Activated CD4-positive, alpha-beta T cell treated with anti-CD3 and anti-CD28 coated beads, Interleukin-10, Interleukin-2, amounts not matched to agents 100 ng/mL and 50 ng/mL, durations not matched to agents 16 hours and 8 hours (primary cell): ENCODE measurements around the gene ANKRD2.
"Not testable (repeated sequence)": the region's sequence is repeated elsewhere in the genome, so short reads cannot be mapped to it uniquely, and the experiment has no call there.

Experiments
- DNase-seq: peaks from one replicate; pipeline ENCODE4 v3.0.0-alpha.2; 2020

ANKRD2 gene

GRCh38 chr10:97574374-97575126, 2.0 kb downstream of the ANKRD2 start:
- DNase-seq = no peak

DNA sequence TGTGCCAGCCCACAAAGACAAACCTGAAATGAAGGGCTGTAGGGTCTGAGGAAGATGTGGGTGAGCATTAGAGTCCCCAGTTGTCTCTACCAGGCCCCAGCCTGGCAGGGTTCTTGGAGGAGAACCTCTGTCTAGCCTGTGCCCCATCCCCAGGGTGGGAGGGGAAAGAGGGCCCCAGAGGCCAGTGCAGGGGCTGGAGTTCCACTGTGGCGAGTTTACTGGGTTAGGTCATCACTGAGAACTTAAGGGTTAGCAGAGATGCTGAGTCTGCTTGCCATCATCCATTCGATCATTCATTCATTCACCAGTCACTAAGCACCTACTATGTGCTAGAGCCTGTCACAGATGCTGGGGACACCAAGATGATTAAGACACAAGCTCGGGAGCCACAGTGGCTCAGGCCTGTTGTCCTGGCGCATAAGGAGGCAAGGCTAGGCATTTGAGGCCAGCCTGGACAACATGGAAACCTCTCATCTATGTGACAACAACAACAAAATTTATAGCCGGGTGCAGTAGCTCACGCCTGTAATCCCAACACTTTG, 2.6 kb downstream of the ANKRD2 start:
- no peak for DNase-seq

DNA sequence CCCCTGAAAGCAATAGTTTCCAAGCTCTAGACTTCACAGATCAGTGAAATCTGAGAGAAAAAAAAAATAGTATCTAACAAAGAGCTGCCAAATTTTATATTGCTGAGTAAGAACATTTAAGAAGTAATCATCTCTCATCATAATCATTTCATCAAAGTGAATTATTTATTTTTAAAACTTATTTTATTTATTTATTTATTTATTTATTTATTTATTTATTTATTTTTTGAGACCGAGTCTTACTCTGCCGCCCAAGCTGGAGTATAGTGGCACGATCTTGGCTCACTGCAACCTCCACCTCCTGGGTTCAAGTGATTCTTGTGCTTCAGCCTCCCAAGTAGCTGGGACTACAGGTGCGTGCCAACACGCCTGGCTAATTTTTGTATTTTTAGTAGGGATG, 3.9 kb downstream of the ANKRD2 start:
- DNase-seq = not testable (repeated sequence)

- DNase-seq = no peak
Observed at GRCh38 chr10:97577701-97578100, 5.1 kb downstream of the ANKRD2 start.

GRCh38 chr10:97578171-97578844, 5.7 kb downstream of the ANKRD2 start:
- no peak for DNase-seq

DNA sequence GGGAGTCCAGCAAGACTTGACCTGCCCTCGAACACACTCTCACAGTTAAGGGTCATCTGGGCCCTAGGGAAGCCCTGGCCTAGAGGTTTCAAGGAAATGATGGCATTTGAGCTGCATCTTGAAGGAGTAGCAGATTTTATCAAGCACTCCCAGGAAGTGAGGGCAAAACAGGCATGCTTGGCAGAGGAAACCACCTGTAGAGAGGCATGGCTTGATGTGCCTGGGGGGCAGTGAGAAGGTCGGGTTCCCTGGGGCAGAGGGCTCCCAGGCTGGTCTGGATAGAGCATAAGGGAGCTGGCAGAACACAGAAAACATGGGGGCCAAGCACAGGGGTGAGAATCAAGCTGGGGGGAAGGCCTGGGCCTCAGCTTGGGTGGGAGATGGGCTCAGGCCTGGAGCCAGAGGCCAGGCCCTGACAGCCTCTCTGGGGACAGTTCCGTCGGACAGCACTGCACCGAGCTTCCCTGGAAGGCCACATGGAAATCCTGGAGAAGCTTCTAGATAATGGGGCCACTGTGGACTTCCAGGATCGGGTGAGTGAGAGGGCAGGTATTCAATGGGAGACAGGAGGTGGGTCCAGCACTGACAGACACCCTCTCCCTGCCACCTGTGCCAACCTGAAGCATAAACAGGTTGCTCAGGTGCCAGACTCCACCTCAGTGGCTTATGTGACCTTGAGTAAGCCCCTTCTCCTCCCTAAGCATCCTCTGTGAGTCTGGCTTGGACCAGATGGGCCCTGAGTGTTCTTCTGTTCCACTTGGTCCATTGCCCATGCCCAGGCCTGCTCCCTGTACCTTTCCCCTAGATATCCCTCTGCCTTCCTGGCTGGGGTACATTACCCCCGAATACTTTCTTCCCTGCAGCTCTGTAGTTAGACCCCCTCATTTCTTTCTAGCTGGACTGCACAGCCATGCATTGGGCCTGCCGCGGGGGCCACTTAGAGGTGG, 8.1 kb downstream of the ANKRD2 start:
- DNase-seq = no peak

- DNase-seq = no peak
Observed at GRCh38 chr10:97582169-97582568, 9.6 kb downstream of the ANKRD2 start.

DNA sequence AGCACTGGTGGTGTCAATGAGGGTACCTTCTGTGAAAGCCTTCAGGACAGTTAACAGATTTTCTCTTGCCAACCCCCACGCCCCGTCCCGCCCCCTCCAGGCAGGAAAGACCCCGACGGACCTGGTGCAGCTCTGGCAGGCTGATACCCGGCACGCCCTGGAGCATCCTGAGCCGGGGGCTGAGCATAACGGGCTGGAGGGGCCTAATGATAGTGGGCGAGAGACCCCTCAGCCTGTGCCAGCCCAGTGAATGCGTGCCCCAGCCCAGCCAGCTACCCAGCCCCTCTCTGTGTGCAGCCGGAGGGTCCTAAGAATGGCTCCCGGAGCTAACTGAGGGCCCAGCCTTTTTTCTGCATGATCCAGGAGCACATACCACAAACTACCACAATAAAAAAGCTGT, 10.9 kb downstream of the ANKRD2 start:
- DNase-seq = no peak

GRCh38 chr10:97584060-97584797, 11.7 kb downstream of the ANKRD2 start, which contains the start of gene HOGA1:
Gene HOGA1 (plus strand): TSS chr10:97584389. CDS start chr10:97584704, 315 bp downstream.
- no peak for DNase-seq

DNA sequence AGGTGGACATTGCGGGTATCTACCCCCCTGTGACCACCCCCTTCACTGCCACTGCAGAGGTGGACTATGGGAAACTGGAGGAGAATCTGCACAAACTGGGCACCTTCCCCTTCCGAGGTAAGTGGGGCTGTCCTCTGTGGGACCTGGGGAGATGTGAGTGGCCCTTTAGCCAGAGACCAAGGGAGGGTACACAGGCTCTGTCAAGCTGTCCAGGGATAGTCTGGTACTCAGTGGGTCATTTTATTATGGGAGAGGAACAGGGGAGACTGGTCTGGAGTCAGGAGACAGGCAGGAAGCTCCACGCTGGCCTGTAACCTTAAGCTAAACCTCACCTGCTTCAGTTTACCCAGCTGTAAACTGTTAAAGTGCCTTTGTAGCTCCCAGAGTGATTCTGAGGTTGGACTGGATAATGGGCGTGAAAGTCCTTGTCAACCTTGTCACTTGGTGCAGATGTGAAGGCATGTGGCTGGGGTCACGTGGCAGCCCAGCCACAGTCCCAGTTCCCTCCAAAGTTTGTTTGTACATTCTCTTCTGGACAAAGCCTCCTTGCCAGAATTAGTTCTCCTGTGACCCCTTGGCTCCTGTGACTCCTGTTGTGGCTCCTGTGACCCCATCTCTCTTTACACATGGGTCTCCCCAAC, 12.3 kb downstream of the ANKRD2 start:
- no peak for DNase-seq

GRCh38 chr10:97585439-97585811, 12.8 kb downstream of the ANKRD2 start:
- DNase-seq = no peak

DNA sequence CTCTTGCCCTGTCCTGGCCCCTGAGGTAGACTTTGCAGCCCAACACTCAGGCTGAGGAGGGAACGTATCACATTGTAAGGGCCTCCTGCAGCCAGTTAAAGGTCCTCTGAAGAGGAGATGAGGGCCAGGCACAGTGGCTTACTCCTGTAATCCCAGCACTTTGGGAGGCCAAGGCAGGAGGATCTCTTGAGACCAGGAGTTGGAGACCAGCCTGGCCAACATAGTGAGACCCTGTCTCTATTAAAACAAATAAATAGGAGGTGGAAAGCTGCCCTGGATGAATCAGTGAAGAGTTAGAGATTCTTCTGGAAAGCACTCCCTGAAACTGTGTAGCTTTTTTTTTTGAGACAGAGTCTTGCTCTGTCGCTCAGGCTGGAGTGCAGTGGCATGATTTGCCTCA, 14.6 kb downstream of the ANKRD2 start:
- DNase-seq = no peak

- DNase-seq = no peak
Observed at GRCh38 chr10:97589479-97589878, 16.9 kb downstream of the ANKRD2 start, which contains the start of gene C10orf62. Gene C10orf62 (plus strand): TSS chr10:97589721. CDS start chr10:97589898, 177 bp downstream.

DNA sequence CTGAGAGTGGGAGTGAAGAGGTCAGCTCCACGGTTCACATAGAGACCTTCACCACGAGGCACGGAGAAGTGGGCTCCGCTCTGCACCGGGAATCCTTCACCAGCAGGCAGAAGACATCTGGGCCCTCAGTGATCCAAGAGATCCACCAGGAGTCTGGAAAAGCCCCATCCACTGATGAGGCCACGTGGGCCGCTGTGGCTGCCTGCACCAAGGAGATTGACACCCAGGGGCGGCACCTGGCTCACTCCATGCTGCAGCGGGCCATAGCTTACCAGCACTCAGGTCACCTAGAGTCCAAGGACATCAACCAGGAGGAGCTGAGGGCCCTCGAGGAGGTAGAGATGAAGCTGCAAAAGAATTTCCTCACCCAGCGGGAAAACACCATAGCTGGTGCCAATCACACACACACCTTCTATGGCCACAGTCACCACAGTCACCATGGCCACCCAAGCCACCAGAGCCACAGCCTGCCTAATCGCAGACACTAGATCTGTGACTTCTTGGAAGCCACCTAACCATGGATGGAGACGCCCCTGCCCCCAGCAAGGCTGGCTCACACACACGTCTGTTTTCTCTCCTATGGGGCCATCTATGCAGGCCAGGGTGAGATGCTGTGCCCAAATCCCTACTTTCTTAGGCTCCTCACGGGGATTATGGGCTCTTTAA, 17.6 kb downstream of the ANKRD2 start:
- DNase-seq = peak; percentile 63

DNA sequence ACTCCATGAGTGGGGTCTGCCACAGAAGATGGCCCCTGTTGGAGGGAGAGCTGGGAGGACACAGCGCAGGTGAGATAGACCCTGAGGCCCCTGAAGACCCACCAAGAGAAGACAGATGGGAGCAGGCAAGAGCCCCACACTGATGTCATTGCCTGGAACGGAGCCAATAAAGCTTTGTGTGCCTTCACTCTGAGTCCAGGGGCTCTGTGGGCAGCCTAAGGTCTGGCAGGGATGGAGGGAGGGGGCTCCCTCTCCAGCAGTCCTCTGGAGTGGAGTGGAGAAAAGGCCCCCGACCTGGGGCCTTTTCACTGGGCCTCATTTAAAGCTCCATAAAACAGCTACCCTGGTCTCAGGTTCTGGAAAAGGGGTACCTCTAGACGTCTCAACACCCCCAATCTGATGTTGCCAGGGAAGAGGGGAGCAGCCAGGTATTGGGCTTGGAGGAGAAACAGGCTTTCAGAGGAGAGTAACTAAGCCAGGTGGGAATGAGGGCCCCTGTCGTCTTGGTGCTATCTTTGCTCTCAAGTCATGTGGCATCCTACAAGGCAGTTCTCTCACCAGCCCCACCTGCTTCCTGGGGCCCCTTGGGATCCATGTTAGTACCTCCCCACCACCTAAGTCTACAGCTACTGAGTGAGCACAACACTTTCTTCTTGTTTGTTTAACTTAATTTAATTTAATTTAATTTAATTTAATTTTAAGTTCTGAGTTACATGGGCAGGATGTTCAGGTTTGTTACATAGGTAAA, 18.3 kb downstream of the ANKRD2 start:
- no peak for DNase-seq

GRCh38 chr10:97593421-97593820, 20.8 kb downstream of the ANKRD2 start:
- no peak for DNase-seq

GRCh38 chr10:97596101-97597082, 23.8 kb downstream of the ANKRD2 start:
- no peak for DNase-seq

- no peak for DNase-seq
Observed at GRCh38 chr10:97597778-97598177, 25.2 kb downstream of the ANKRD2 start.
